SU-DHL-6 (cell line): ENCODE measurements around the gene NTHL1.

Experiments used
- H2AFZ ChIP-seq: fragments of 200-600 bp; sonication (generic); 2 replicates; pipeline ENCODE4 v1.6.1; 2014; ENCODE audit warnings: low read depth, mild to moderate bottlenecking, moderate library complexity, mixed read lengths, antibody characterized with exemption, low read length; ENCODE audit not compliant: severe bottlenecking
- H3F3A ChIP-seq: fragments of 200-600 bp; shearing (Covaris generic); 2 replicates; pipeline ENCODE4 v1.6.0; 2016; ENCODE audit warnings: antibody characterized with exemption, mild to moderate bottlenecking; ENCODE audit not compliant: insufficient read depth
- H3K27ac ChIP-seq: fragments of 200-600 bp; sonication (generic); 2 replicates; pipeline ENCODE4 v1.5.1; 2016; ENCODE audit warnings: low read depth, mild to moderate bottlenecking, low read length, moderate library complexity, mixed read lengths
- H3K27me3 ChIP-seq: fragments of 200-600 bp; sonication (generic), shearing (Covaris generic); 2 replicates; pipeline ENCODE4 v1.6.0; 2014; ENCODE audit warnings: mild to moderate bottlenecking, low read length
- H3K36me3 ChIP-seq: fragments of 200-600 bp; sonication (generic); 2 replicates; pipeline ENCODE4 v1.6.1; 2014; ENCODE audit warnings: mild to moderate bottlenecking, low read length, mixed read lengths
- H3K4me2 ChIP-seq: fragments of 300-600, 200-600 bp; shearing (Covaris generic), sonication (generic); 2 replicates; pipeline ENCODE4 v1.6.0; 2014; ENCODE audit warnings: low read length, low read depth, mild to moderate bottlenecking; ENCODE audit not compliant: poor library complexity, severe bottlenecking
- H3K4me3 ChIP-seq: fragments of 200-600 bp; sonication (generic); 2 replicates; pipeline ENCODE4 v1.5.1; 2014; ENCODE audit warnings: antibody characterized with exemption, low read length, mild to moderate bottlenecking, mixed read lengths; ENCODE audit not compliant: insufficient read depth, poor library complexity, severe bottlenecking
- H3K79me2 ChIP-seq: fragments of 200-600 bp; sonication (generic); 2 replicates; pipeline ENCODE4 v1.6.1; 2014; ENCODE audit warnings: mild to moderate bottlenecking, low read length, moderate library complexity; ENCODE audit not compliant: insufficient read depth
- H3K9ac ChIP-seq: fragments of 200-600 bp; sonication (generic); 2 replicates; pipeline ENCODE4 v1.7.0; 2014; ENCODE audit warnings: mild to moderate bottlenecking, low read length
- H3K9me2 ChIP-seq: fragments of 200-600 bp; sonication (generic); replicated peaks from 2 replicates; pipeline ENCODE4 v1.6.1; 2014; ENCODE audit warnings: low read length; ENCODE audit not compliant: insufficient read depth
- H3K9me3 ChIP-seq: fragments of 200-600 bp; sonication (generic); 2 replicates; pipeline ENCODE4 v1.6.1; 2014; ENCODE audit warnings: low read length, mixed read lengths; ENCODE audit not compliant: insufficient read depth
- H4K20me1 ChIP-seq: fragments of 200-600 bp; sonication (generic); 2 replicates; pipeline ENCODE4 v1.6.1; 2014; ENCODE audit warnings: low read depth, mild to moderate bottlenecking, antibody characterized with exemption, low read length, moderate library complexity, mixed read lengths
- CTCF ChIP-seq: fragments of 200-600 bp; sonication (generic); IDR thresholded peaks from one replicate; pipeline ENCODE4 v1.5.1; 2017; ENCODE audit warnings: antibody characterized with exemption, mild to moderate bottlenecking, low read length, moderate library complexity; ENCODE audit not compliant: insufficient read depth, poor library complexity, severe bottlenecking
- EZH2phosphoT487 ChIP-seq: fragments of 200-600 bp; sonication (generic), shearing (Covaris generic); conservative IDR thresholded peaks from 2 replicates; pipeline ENCODE4 v1.6.1; 2018; ENCODE audit warnings: mild to moderate bottlenecking, antibody characterized with exemption, low read length, moderate library complexity, mixed read lengths

NTHL1 gene

GRCh38 chr16:2076072-2076865, 28.6 kb upstream of the NTHL1 start:
- H3K9me3 ChIP-seq: no peaks in the 10 kb centered on the region
- H3K4me3 ChIP-seq: no peak overlapping the region
- no peaks in the 10 kb centered on the region for H3K79me2 ChIP-seq
- TF ChIP-seq EZH2phosphoT487: no peak
- TF ChIP-seq CTCF: no peak
- H3K9me2 ChIP-seq: no peaks in the 10 kb centered on the region
- no peaks in the 10 kb centered on the region for H4K20me1 ChIP-seq
- no peak overlapping the region for H3K9ac ChIP-seq
- H3K27me3 ChIP-seq: no peaks in the 10 kb centered on the region
- no peaks in the 10 kb centered on the region for H3F3A ChIP-seq
- no peak overlapping the region for H2AFZ ChIP-seq
- H3K36me3 ChIP-seq: no peaks in the 10 kb centered on the region
- H3K4me2 ChIP-seq: no peak overlapping the region
- no peak overlapping the region for H3K27ac ChIP-seq

- TF ChIP-seq CTCF (no peak), EZH2phosphoT487 (no peak)
- H3F3A ChIP-seq: no peaks in the 10 kb centered on the region
- H3K27ac ChIP-seq: no peak overlapping the region
- no peaks in the 10 kb centered on the region for H3K9me3 ChIP-seq
- H3K36me3 ChIP-seq: no peaks in the 10 kb centered on the region
- H3K4me3 ChIP-seq: no peak overlapping the region
- no peaks in the 10 kb centered on the region for H3K79me2 ChIP-seq
- no peak overlapping the region for H2AFZ ChIP-seq
- H3K4me2 ChIP-seq: no peak overlapping the region
- H4K20me1 ChIP-seq: no peaks in the 10 kb centered on the region
- H3K9me2 ChIP-seq: no peaks in the 10 kb centered on the region
- no peak overlapping the region for H3K9ac ChIP-seq
- no peaks in the 10 kb centered on the region for H3K27me3 ChIP-seq
Measured at GRCh38 chr16:2075631-2076030, 28.0 kb upstream of the NTHL1 start.

- Histone ChIP-seq H3K27me3 (no peaks in the 10 kb centered on the region), H3K79me2 (no peaks in the 10 kb centered on the region), H3F3A (no peaks in the 10 kb centered on the region), H2AFZ (no peak overlapping the region), H3K27ac (no peak overlapping the region), H3K36me3 (no peaks in the 10 kb centered on the region), H3K4me3 (no peak overlapping the region), H4K20me1 (no peaks in the 10 kb centered on the region), H3K9me2 (no peaks in the 10 kb centered on the region), H3K9ac (no peak overlapping the region), H3K4me2 (no peak overlapping the region), H3K9me3 (no peaks in the 10 kb centered on the region)
- TF ChIP-seq EZH2phosphoT487 (no peak), CTCF (no peak)
Measured at GRCh38 chr16:2074071-2074470, 26.4 kb upstream of the NTHL1 start.
